ENCODE data around the gene KMO.

KMO gene

GRCh38 chr1:241532162-241532531 is at the start of gene KMO:
KMO (plus strand) TSS chr1:241532378; CDS start chr1:241532445, 67 bp downstream.
- DNase-seq (ENCODE audit: low read depth in 2 of 2), result no peak

GRCh38 chr1:241482761-241483250 is 49.4 kb upstream of the KMO start:
- peak; percentile 45 to 60 for DNase-seq (ENCODE audit: low read depth in 2 of 2)

- DNase-seq (ENCODE audit: low read depth in 2 of 2), result no peak
Observed at GRCh38 chr1:241485145-241485544, 47.0 kb upstream of the KMO start.

- no peak for DNase-seq (ENCODE audit: low read depth in 2 of 2)
Observed at GRCh38 chr1:241485554-241485992, 46.6 kb upstream of the KMO start.

- DNase-seq (ENCODE audit: low read depth in 2 of 2), result no peak
Observed at GRCh38 chr1:241488739-241489138, 43.4 kb upstream of the KMO start.

GRCh38 chr1:241495741-241496140 is 36.4 kb upstream of the KMO start:
- DNase-seq (ENCODE audit: low read depth in 2 of 2), result no peak

GRCh38 chr1:241499910-241500309 is 32.3 kb upstream of the KMO start:
- DNase-seq (ENCODE audit: low read depth in 2 of 2), result no peak

- no peak for DNase-seq (ENCODE audit: low read depth in 2 of 2)
Observed at GRCh38 chr1:241503444-241503843, 28.7 kb upstream of the KMO start.

- DNase-seq (ENCODE audit: low read depth in 2 of 2), result no peak
Observed at GRCh38 chr1:241507189-241507863, 24.9 kb upstream of the KMO start.

- no peak for DNase-seq (ENCODE audit: low read depth in 2 of 2)
Observed at GRCh38 chr1:241513378-241513777, 18.8 kb upstream of the KMO start.

GRCh38 chr1:241518476-241519307 is 13.5 kb upstream of the KMO start:
- DNase-seq (ENCODE audit: low read depth in 2 of 2), result no peak

- peak; percentile 93 for DNase-seq (ENCODE audit: low read depth in 2 of 2)
Observed at GRCh38 chr1:241519308-241520079, 12.7 kb upstream of the KMO start, which contains the start of gene FH. FH (minus strand) TSS chr1:241519755; CDS start chr1:241519722, 33 bp downstream.

- DNase-seq (ENCODE audit: low read depth in 2 of 2), result no peak
Observed at GRCh38 chr1:241520080-241520465, 12.1 kb upstream of the KMO start.

- no peak for DNase-seq (ENCODE audit: low read depth in 2 of 2)
Observed at GRCh38 chr1:241521718-241522117, 10.5 kb upstream of the KMO start.

- DNase-seq (ENCODE audit: low read depth in 2 of 2), result no peak
Observed at GRCh38 chr1:241525026-241525425, 7.2 kb upstream of the KMO start.

GRCh38 chr1:241527146-241527545 is 5.0 kb upstream of the KMO start:
- DNase-seq (ENCODE audit: low read depth in 2 of 2), result no peak

GRCh38 chr1:241531195-241532161 is 700 bp upstream of the KMO start:
- peak; percentile 36 to 45 for DNase-seq (ENCODE audit: low read depth in 2 of 2)

- no peak for DNase-seq (ENCODE audit: low read depth in 2 of 2)
Observed at GRCh38 chr1:241532864-241533263, 686 bp downstream of the KMO start.

GRCh38 chr1:241533326-241534115 is 1.3 kb downstream of the KMO start:
- no peak for DNase-seq (ENCODE audit: low read depth in 2 of 2)

- no peak for DNase-seq (ENCODE audit: low read depth in 2 of 2)
Observed at GRCh38 chr1:241536304-241536703, 4.1 kb downstream of the KMO start.

All from fibroblast of skin of left biceps (primary cell).